Sigmoid colon (tissue), 4 donors: Measurements from ENCODE around the gene NOX4.
"Not testable (repeated sequence)": the region's sequence is repeated elsewhere in the genome, so short reads cannot be mapped to it uniquely, and the experiment has no call there.

Experiments used
- CTCF ChIP-seq, 4 experiments: fragments of 450-650 bp in 3 of 4; fragments of 200-600 bp in 1 of 4; IDR thresholded peaks; one replicate each; pipeline ENCODE4 v1.5.1; 2016 to 2019; ENCODE audit warnings: antibody characterized with exemption in 4 of 4, mild to moderate bottlenecking in 3 of 4, moderate library complexity in 2 of 4
- EP300 ChIP-seq, 4 donors: sonication (generic); formaldehyde crosslinking; IDR thresholded peaks; one replicate each; pipeline ENCODE4 v1.6.1; 2017; ENCODE audit warnings: antibody characterized with exemption in 4 of 4
- POLR2A ChIP-seq, 2 donors: fragments of 450-650 bp; IDR thresholded peaks; one replicate each; pipeline ENCODE4 v1.6.1; 2016; ENCODE audit warnings: antibody characterized with exemption in 2 of 2, mild to moderate bottlenecking in 2 of 2, moderate library complexity in 2 of 2
- POLR2AphosphoS5 ChIP-seq, 4 donors: sonication (generic); formaldehyde crosslinking; IDR thresholded peaks; one replicate each; pipeline ENCODE4 v1.6.1; 2017; ENCODE audit warnings: antibody characterized with exemption in 4 of 4

- TF ChIP-seq POLR2A, EP300, CTCF, POLR2AphosphoS5 (IDR thresholded peaks at IDR 0.05): not testable (repeated sequence)
Measured at GRCh38 chr11:89408441-89408840, 82.7 kb downstream of the NOX4 start.
